Activated T-helper 1 cell treated with anti-CD3 and anti-CD28 coated beads, Interleukin-12 subunit alpha, Interleukin-12 subunit beta, Interleukin-2, Interleukin-4 antibody, amounts not matched to agents 30 ng/mL and 10 ng/mL and 1 ng/mL, durations not matched to agents 14 hours and 24 hours and 36 hours (primary cell): ENCODE measurements around the gene KCNK15. TPM values are rescaled to one million over a fixed set of nuclear protein-coding genes. Genes with fewer than 3 reads are reported as not detected.

Source experiments
- DNase-seq: peaks from one replicate; pipeline ENCODE4 v3.0.0; 2021; ENCODE audit warnings: low spot score
- H3K27ac Mint-ChIP-seq: one replicate; pipeline ENCODE4 v1.8.0; 2021; ENCODE audit warnings: mild to moderate bottlenecking, mixed read lengths
- H3K27me3 Mint-ChIP-seq: one replicate; pipeline ENCODE4 v1.8.0; 2022; ENCODE audit warnings: mild to moderate bottlenecking, moderate library complexity, mixed read lengths; ENCODE audit not compliant: insufficient read depth
- H3K36me3 Mint-ChIP-seq: one replicate; pipeline ENCODE4 v1.8.0; 2021; ENCODE audit warnings: low read depth, mixed read lengths
- H3K4me1 Mint-ChIP-seq: one replicate; pipeline ENCODE4 v1.8.0; 2021; ENCODE audit warnings: low read depth, mixed read lengths
- H3K4me3 Mint-ChIP-seq: one replicate; pipeline ENCODE4 v1.8.0; 2021; ENCODE audit warnings: mild to moderate bottlenecking, moderate library complexity, mixed read lengths
- H3K9me3 Mint-ChIP-seq: one replicate; pipeline ENCODE4 v1.8.0; 2021; ENCODE audit warnings: mixed read lengths
- intact Hi-C: fragments of 100-400 bp; cut with micrococcal nuclease; formaldehyde crosslinking; loops from one replicate; pipeline ENCODE4 v1.15.1; 2024
- total RNA-seq: library from RNA; stranded (reverse); gene quantifications from 2 replicates; pipeline ENCODE4 v1.2.3, GENCODE V29; 2022

The KCNK15 gene
- total RNA-seq, 1 donor from 2014 or later = 1.1 TPM

DNA sequence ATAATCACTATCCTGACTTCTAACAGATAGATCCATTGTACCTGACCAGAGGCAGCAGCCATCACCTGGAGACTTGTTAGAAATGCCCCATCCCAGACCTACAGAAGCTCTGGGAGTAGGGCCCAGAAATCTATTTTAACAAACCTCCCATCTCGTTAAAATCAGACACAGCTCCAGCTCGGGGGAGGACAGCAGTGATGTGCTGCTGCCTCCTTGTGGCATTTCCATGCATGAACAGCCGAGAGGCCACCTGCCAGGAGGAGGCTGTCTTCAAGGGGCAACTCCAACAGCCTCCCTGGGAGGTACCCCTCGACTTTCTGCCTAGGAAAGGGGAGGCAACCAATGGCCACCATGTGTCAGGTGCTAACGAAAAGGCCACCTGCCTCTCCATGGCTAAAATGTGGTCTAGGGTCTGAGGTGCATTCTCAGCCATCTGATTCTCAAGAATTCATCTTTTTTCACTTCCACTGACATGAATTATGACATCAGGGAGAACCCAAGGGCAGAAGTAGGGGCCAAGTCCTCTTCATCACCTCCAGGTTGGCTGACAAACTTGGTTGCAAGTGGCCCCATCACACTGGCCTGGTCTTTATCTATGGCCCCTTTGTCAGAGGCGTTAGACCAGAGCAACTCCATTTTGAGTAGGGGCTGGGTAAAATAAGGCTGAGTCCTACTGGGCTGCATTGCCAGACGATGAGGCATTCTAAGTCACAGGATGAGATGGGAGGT is 12.2 kb upstream of the KCNK15 start:
- Mint-ChIP-seq H3K9me3 (peaks cover 9% of the 10 kb centered on the region), H3K27ac (no peak overlapping the region), H3K4me3 (no peak overlapping the region), H3K4me1 (peaks cover 42% of the 10 kb centered on the region), H3K27me3 (peaks cover 2% of the 10 kb centered on the region), H3K36me3 (peaks cover 3% of the 10 kb centered on the region)
- peak; percentile 45 for DNase-seq
- intact Hi-C loops = loop anchor here (1.0 to 10.0 kb wide), 5 partner anchors 48 to 516 kb away; partner anchors contain the start of gene SERINC3

DNA sequence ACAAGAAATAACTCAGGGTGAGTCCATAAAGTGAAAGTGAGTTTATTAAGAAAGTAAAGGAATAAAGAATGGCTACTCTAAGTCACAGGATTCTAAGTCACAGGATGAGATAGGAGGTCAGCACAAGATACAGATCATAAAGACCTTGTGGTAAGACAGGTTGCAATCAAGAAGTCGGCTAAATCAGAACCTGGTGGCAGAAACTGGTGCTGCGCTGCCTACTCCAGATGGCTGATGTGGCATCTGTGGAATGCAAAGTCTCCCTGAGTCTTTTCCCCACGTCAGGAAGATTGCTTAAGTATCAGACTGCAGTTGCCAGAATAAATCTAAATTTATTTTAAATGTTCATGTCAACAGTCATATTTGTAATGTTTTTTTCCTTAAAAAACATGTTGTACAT is 10.7 kb upstream of the KCNK15 start:
- Mint-ChIP-seq H3K4me3 (no peak overlapping the region), H3K36me3 (peaks cover 5% of the 10 kb centered on the region), H3K27me3 (peaks cover 2% of the 10 kb centered on the region), H3K27ac (no peak overlapping the region), H3K9me3 (peaks cover 13% of the 10 kb centered on the region), H3K4me1 (peaks cover 49% of the 10 kb centered on the region)
- intact Hi-C loops = loop anchor here (1.0 to 10.0 kb wide), 4 partner anchors 10 to 518 kb away; partner anchors contain the start of genes KCNK15 and SERINC3
- no peak for DNase-seq

DNA sequence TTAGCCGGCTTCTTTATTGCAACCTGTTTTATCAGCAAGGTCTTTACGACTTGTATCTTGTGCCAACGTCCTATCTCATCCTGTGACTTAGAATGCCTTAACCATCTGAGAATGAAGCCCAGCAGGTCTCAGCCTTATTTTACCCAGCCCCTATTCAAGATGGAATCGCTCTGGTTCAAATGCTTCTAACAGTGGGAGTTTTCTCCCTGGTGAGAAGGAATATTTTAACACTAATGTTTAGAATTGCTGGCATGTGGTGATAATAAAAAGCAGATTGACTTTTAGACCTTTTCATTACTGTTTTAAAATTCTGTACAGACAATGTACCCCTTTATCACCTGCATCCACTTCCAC is 9.9 kb upstream of the KCNK15 start:
- Mint-ChIP-seq H3K27ac (no peak overlapping the region), H3K36me3 (peaks cover 5% of the 10 kb centered on the region), H3K4me3 (no peak overlapping the region), H3K4me1 (peaks cover 49% of the 10 kb centered on the region), H3K27me3 (peaks cover 2% of the 10 kb centered on the region), H3K9me3 (peaks cover 13% of the 10 kb centered on the region)
- no peak for DNase-seq
- intact Hi-C loops = loop anchor here (1.0 to 10.0 kb wide), 4 partner anchors 10 to 211 kb away; partner anchors contain the start of genes KCNK15, SERINC3 and YWHAB

DNA sequence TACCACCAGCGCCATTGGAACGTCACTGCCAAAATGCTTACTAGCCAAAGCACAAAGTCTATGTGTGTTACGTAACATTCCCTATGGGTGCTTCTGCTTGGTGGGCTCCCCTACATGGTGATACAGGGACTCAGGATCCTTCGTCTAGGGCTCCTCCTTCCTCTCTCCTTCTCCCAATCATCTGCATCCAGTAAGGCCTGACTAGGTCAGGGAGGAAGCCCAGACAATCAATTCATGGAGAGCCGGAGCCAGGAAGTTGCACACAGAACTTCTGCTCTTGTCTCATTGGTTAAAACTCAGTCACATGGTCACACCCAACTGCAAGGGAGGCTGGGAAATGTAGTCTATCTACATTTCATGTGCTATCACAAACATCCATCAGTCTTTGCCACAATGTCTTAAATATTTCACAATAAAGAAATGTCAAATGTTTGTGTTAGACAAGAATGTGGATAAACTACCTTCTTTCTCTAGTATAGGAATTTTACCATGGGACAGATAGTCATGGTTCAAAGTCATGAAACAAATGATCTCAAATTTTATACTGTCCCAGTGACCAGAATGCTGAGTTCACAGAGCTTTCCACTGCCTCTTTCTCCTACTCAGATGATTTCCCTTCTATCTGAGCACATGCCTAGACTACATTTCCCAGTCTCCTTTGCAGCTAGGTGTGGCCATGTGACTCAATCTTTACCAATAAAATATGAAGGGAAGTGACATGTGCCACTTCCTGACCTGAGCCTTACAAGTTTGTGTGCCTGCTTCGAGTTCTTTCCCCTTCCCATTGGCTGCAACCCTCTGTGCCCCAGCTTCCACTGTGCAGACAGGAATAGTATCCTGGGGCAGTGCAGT is 9.3 kb upstream of the KCNK15 start:
- peaks cover 5% of the 10 kb centered on the region for H3K36me3 Mint-ChIP-seq

DNA sequence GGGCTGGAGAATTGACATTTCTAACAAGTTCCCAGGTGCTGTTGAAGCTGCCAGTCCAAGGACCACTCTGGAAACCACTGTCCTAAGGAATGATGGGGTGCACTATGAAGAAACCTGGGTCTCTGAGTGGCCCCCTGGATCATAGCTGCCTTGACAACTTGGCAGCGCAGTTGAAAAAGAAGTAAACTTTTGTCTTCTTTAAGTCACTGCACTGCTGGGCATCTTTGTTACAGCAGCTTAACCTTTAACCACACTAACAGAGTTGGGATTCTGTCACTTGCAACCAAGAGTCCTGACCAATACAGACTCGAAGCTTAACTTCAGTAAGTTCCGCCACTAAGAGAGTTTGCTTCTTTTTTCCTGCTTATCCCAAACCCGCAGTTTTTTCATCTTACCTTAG is 8.5 kb upstream of the KCNK15 start:
- H3K9me3 Mint-ChIP-seq = peaks cover 13% of the 10 kb centered on the region
- no peak overlapping the region for H3K27ac Mint-ChIP-seq
- H3K4me3 Mint-ChIP-seq = no peak overlapping the region
- DNase-seq = no peak
- H3K27me3 Mint-ChIP-seq = peaks cover 2% of the 10 kb centered on the region
- peaks cover 46% of the 10 kb centered on the region for H3K4me1 Mint-ChIP-seq
- intact Hi-C loops = loop anchor here (5.0 to 10.0 kb wide), 2 partner anchors 125 to 212 kb away; partner anchors contain the start of gene SERINC3
- peaks cover 5% of the 10 kb centered on the region for H3K36me3 Mint-ChIP-seq

More for the DNA sequence above, 9.3 kb upstream of the KCNK15 start:
- no peak for DNase-seq
- Mint-ChIP-seq H3K4me3 (peak overlapping the region; percentile 64), H3K27ac (no peak overlapping the region), H3K27me3 (peaks cover 2% of the 10 kb centered on the region), H3K9me3 (peaks cover 13% of the 10 kb centered on the region), H3K4me1 (peaks cover 49% of the 10 kb centered on the region)
- intact Hi-C loops = loop anchor here (1.0 to 10.0 kb wide), 3 partner anchors 124 to 212 kb away; partner anchors contain the start of genes SERINC3 and YWHAB

DNA sequence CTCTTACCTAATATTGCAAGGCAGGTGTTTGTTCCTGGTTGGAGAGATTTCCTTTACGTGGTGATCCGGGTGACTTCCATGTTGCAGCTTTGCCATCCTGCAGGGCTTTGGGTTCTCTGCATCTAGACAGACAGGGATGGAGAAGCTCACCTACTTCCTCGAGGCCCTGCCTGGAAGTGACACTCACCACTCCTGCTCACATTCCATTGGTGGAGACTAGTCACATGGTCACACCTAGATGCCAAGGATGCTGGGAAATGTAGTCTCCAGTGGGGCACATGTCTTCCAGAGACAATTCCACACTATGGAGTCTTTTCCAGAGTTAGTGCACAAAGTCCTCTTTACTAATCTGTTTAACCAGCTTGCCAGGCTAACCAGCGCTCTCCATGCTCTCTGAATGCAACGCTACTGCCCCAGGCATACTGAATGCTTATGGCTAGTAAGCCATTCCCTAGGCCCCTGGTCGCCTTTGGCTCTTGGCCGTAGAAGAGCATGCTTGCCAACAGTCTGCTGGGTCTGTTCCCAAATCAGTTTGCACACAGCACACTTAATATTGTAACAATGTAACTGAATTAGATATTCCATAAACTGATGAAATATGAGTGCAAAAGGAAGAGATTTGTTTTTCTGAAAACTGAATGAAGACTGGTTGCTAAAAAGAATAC is 6.7 kb upstream of the KCNK15 start:
- H3K27ac Mint-ChIP-seq = peak overlapping the region; percentile 23
- peaks cover 13% of the 10 kb centered on the region for H3K9me3 Mint-ChIP-seq
- H3K4me1 Mint-ChIP-seq = peaks cover 34% of the 10 kb centered on the region
- intact Hi-C loops = loop anchor here (5.0 to 10.0 kb wide), 2 partner anchors 127 to 214 kb away; partner anchors contain the start of gene SERINC3
- H3K27me3 Mint-ChIP-seq = peaks cover 4% of the 10 kb centered on the region
- peak; percentile 63 for DNase-seq
- peaks cover 5% of the 10 kb centered on the region for H3K36me3 Mint-ChIP-seq
- H3K4me3 Mint-ChIP-seq = peak overlapping the region; percentile 77

DNA sequence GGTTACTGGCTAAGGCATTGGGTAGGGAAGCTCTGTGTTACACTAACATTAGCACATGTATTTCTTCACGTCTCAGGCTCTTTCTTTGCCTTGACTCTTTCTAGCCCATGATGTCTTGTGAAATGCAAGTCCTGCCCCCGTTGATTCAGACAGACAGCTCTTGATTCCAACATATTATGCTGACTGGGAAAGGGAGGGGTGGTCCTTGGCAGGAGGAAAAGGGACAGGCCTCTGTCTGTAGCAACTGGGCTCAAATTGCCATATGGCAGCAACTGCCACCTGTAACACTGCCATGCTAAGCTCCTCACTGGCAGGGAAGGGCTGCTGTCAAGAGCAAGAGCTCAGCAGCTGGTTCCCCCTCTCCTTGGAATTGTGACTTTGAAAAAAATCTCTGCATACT is 5.7 kb upstream of the KCNK15 start:
- no peak for DNase-seq
- Mint-ChIP-seq H3K27ac (no peak overlapping the region), H3K36me3 (peaks cover 6% of the 10 kb centered on the region), H3K4me1 (peaks cover 29% of the 10 kb centered on the region), H3K4me3 (no peak overlapping the region), H3K27me3 (peaks cover 10% of the 10 kb centered on the region), H3K9me3 (peaks cover 13% of the 10 kb centered on the region)
- intact Hi-C loops = loop anchor here (5.0 to 10.0 kb wide), 3 partner anchors 128 to 1785 kb away; partner anchors contain the start of gene SERINC3

DNA sequence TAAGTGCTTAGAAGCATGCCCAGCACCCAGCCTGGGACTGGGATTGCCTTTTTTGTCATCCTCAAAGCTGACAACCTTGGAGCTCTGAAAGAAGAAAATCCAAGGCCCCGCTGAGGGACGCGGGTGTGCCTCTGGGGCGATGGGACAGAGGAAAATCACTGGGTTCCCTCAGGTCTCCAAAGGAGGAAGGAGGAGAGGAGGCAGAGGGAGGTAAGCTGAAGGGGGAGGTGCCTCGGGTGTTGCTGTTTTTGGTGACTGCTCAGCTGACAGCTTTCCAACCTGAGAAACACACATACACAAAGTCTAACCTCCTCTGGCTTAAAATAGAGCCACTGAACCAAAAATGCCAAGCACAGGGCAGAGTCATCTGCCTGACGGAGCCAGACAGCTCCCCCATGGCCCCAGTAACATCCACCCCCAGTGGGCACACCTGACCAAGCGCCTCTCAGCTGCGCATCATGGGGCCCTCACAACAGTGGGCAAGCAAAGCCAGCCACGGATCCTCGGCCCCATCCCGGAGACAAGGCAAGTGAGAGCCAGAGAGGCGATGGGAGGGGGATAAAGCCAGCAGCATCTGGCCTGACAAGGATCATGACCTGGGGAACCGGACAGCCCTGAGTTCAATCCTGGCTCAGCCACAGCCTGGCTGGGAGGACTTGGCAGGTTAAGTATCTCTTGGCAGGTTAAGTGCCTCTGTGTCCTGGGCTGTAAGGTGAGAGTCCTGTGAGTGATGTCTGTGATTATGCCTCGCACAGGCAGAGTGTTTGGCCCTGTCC is 3.2 kb upstream of the KCNK15 start:
- peaks cover 4% of the 10 kb centered on the region for H3K9me3 Mint-ChIP-seq
- no peak overlapping the region for H3K4me3 Mint-ChIP-seq
- H3K4me1 Mint-ChIP-seq = peaks cover 27% of the 10 kb centered on the region
- H3K27me3 Mint-ChIP-seq = peaks cover 23% of the 10 kb centered on the region
- H3K27ac Mint-ChIP-seq = no peak overlapping the region
- intact Hi-C loops = loop anchor here (10.0 kb wide), 1 partner anchor 1782 kb away; no protein-coding TSS in a partner anchor
- peaks cover 8% of the 10 kb centered on the region for H3K36me3 Mint-ChIP-seq
- DNase-seq = no peak

DNA sequence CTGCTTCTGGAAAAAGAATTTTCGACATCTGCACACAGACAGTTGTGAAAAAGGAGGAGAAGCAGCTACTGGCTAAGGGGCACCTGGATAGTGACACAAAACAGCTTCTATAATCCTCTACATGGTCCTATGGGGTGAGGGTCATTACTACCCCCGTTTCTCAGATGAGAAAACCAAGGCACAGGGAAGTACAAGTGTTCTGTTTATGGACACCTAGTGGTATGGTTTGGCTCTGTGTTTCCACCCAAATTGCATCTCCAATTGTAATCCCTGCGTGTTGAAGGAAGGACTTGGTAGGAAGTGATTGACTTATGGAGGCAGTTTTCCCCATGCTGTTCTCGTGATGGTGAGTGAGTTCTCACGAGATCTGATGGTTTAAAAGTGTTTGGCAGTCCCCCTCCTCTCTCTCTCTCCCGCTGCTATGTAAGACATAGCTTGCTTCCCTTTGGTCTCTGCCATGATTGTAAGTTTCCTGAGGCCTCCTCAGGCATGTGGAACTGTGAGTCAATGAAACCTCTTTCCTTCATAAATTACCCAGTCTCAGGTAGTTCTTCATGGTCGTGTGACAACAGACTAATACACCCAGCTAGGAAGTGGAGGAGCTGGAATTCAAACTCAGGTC is 2.5 kb upstream of the KCNK15 start:
- Mint-ChIP-seq H3K4me3 (no peak overlapping the region), H3K9me3 (peaks cover 4% of the 10 kb centered on the region), H3K27me3 (peaks cover 26% of the 10 kb centered on the region), H3K27ac (no peak overlapping the region), H3K4me1 (peaks cover 28% of the 10 kb centered on the region), H3K36me3 (peaks cover 8% of the 10 kb centered on the region)
- intact Hi-C loops = loop anchor here (10.0 kb wide), 1 partner anchor 1782 kb away; no protein-coding TSS in a partner anchor
- DNase-seq = no peak

DNA sequence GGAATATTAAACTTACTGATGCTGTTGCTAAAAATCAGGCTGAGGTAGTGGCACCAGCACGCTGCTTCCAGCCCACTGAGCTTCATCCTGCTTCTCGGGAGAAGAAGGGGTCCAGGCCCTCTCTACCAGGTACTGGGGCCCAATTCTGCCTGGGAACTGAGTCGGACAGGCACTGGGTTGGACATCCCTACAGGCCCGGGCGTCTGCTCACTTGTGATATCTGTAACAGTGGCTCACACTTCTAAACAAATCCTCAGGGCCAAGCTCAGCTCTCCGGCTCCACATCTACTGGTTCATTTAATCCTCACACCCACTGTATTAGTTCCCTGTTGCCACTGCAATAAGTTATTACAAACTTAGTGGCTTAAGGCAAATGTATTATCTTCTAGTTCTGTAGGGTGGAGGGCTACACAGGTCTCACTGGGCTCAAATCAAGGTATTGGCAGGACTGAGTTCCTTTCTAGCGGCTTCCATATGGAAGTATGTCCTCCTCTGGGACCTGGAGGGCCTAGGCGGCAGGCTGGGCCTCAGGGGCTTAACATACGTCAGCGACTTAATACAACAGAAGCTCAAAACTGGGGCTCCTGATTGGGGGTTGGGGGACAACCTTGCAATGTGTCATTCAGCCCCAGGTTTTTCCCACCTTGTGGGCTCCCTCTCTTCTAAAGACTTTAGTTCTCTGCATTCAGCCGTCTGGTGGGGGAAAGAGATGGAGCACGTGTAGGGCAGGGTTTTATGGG is 1.6 kb upstream of the KCNK15 start:
- H3K27ac Mint-ChIP-seq = no peak overlapping the region
- H3K4me3 Mint-ChIP-seq = no peak overlapping the region
- intact Hi-C loops = loop anchor here (10.0 kb wide), 1 partner anchor 1781 kb away; no protein-coding TSS in a partner anchor
- peaks cover 19% of the 10 kb centered on the region for H3K4me1 Mint-ChIP-seq
- H3K27me3 Mint-ChIP-seq = peaks cover 26% of the 10 kb centered on the region
- H3K9me3 Mint-ChIP-seq = no peaks in the 10 kb centered on the region
- no peak for DNase-seq
- peaks cover 6% of the 10 kb centered on the region for H3K36me3 Mint-ChIP-seq

DNA sequence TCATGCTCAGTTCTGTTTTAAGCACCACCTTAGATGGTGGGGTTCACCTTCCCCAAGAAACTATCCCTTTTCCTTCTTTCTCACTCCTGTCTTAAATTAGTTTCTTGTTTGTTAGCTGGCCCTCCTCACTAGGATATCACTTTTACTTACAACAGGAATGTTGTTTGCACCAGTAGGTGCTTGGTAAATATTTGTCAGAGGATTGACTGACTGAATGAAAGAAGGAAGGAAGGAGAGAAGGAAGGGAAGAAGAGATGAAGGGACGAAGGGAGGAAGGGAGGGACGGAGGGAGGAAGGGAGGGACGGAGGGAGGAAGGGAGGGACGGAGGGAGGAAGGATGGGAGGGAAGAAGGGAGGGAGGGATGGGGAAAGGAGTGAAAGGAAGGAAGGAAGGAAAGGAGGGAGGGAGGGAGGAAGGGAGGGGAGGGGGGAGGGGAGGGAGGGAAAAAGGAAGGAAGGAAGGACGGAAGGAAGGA is 505 bp upstream of the KCNK15 start:
- Mint-ChIP-seq H3K27me3 (peaks cover 26% of the 10 kb centered on the region), H3K4me1 (peaks cover 18% of the 10 kb centered on the region), H3K36me3 (peaks cover 4% of the 10 kb centered on the region), H3K9me3 (no peaks in the 10 kb centered on the region), H3K4me3 (peak overlapping the region; percentile 74), H3K27ac (peak overlapping the region; percentile 75)
- DNase-seq = no peak
- intact Hi-C loops = loop anchor here (1.0 to 10.0 kb wide), 2 partner anchors 10 to 1780 kb away; no protein-coding TSS in a partner anchor
